Thoracic aorta (tissue), 2 donors: ENCODE measurements around the gene SYCE3. TPM values are rescaled to one million over a fixed set of nuclear protein-coding genes. Genes with fewer than 3 reads are reported as not detected.
A peak's percentile ranks its signal among the peaks of the same experiment; 100 is the strongest.

Experiments used
- ATAC-seq: fragments of 150-250 bp; one replicate; pipeline ENCODE4 v1.8.0; 2017; ENCODE audit warnings: low read depth; ENCODE audit not compliant: insufficient number of reproducible peaks, low FRiP score
- DNase-seq: peaks from one replicate; pipeline ENCODE4 v3.0.0-alpha.2; 2020; ENCODE audit warnings: low spot score
- H3K27ac ChIP-seq, 2 donors: fragments of 200-600 bp; sonication (generic); 1 replicate in 1 of 2; 2 replicates in 1 of 2; pipeline ENCODE4 v1.5.1; 2016; ENCODE audit warnings: mild to moderate bottlenecking in 2 of 2, moderate library complexity in 2 of 2
- H3K27me3 ChIP-seq: fragments of 200-600 bp; sonication (generic); replicated peaks from 2 replicates; pipeline ENCODE4 v1.6.0; 2016; ENCODE audit warnings: mild to moderate bottlenecking; ENCODE audit not compliant: insufficient read depth
- H3K36me3 ChIP-seq: fragments of 200-600 bp; sonication (generic); one replicate; pipeline ENCODE4 v1.5.1; 2016
- H3K4me1 ChIP-seq, 2 donors: fragments of 200-600 bp; sonication (generic); 1 replicate in 1 of 2; 2 replicates in 1 of 2; pipeline versions ENCODE4 v1.5.1 to v1.6.0; 2016; ENCODE audit warnings: low read depth in 2 of 2, mild to moderate bottlenecking in 1 of 2; ENCODE audit not compliant: control insufficient read depth in 1 of 2
- H3K4me3 ChIP-seq: fragments of 200-600 bp; sonication (generic); 2 replicates; pipeline ENCODE4 v1.5.1; 2016; ENCODE audit warnings: mild to moderate bottlenecking
- H3K9me3 ChIP-seq: fragments of 200-600 bp; sonication (generic); 2 replicates; pipeline ENCODE4 v1.5.1; 2016
- total RNA-seq, 2 donors: library from RNA; depleted of rRNA; stranded (reverse); fragments of >200 nt; gene quantifications; one replicate each; pipeline versions ENCODE4 v1.1.0 to v1.2.3, GENCODE V29; 2016
- TF ChIP-seq, protein P1 (sequence below): fragments of 200-600 bp; sonication (generic); IDR thresholded peaks from one replicate; pipeline ENCODE4 v1.5.1; 2019; ENCODE audit warnings: antibody characterized with exemption

The SYCE3 gene
- total RNA-seq, 2 donors from 2014 or later = not detected

DNA sequence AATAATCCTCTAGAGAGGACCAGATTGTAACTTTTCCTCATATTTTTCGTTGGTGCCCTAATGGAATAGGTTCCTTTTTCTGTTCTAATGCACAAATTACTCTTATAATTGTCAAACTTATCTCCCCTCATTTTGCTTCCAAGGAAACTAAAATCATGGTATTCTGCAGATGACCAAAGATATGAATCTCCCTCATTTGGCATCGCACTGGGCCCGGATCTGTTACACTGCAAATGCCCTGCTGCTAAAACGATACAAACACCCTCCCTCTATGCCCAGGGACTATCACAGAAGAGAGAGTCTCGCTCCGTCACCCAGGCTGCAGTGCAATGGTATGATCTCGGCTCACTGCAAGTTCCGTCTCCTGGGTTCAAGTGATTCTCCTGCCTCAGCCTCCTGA lies 9.4 kb downstream of the SYCE3 start:
- TF ChIP-seq, protein P1, sequence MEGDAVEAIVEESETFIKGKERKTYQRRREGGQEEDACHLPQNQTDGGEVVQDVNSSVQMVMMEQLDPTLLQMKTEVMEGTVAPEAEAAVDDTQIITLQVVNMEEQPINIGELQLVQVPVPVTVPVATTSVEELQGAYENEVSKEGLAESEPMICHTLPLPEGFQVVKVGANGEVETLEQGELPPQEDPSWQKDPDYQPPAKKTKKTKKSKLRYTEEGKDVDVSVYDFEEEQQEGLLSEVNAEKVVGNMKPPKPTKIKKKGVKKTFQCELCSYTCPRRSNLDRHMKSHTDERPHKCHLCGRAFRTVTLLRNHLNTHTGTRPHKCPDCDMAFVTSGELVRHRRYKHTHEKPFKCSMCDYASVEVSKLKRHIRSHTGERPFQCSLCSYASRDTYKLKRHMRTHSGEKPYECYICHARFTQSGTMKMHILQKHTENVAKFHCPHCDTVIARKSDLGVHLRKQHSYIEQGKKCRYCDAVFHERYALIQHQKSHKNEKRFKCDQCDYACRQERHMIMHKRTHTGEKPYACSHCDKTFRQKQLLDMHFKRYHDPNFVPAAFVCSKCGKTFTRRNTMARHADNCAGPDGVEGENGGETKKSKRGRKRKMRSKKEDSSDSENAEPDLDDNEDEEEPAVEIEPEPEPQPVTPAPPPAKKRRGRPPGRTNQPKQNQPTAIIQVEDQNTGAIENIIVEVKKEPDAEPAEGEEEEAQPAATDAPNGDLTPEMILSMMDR = no peak
- Histone ChIP-seq H3K4me1 (peaks cover 0 to 8% of the 10 kb centered on the region in 2 donors), H3K4me3 (no peak overlapping the region), H3K36me3 (no peaks in the 10 kb centered on the region), H3K27ac (no peak overlapping the region), H3K27me3 (no peaks in the 10 kb centered on the region), H3K9me3 (no peaks in the 10 kb centered on the region)
- no peak for ATAC-seq
- DNase-seq = no peak

DNA sequence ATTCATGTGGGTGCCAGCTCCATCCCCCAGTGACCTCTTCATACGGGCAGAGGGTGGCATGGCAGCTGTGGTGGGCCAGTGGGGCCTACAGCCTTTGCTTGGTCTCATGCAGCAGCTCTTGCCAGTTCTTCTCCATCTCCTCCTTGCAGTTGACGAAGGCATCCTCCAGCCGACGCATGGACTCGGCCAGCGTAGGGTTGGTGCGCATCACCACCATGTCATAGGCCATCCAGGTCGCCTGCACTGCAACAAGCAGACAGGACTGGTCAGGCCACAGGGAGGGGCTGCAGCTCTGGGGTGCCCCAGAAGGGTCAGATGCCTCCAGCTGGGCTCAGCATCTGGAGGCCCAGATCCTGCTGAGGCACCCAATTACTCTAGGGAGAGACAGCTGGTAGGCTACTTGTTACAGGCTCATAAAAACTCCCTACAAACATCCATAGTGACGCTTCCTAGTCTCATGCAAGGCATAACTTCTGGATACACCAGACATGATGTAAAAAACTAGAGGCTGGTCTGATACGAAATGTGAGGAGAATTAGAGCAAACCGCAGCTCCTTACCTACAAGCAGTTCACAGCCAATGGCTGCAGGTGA lies 11.5 kb downstream of the SYCE3 start:
- TF ChIP-seq, protein P1 = no peak
- H3K27ac ChIP-seq = no peak overlapping the region
- no peak overlapping the region for H3K4me3 ChIP-seq
- no peaks in the 10 kb centered on the region for H3K27me3 ChIP-seq
- ATAC-seq = no peak
- H3K36me3 ChIP-seq = no peaks in the 10 kb centered on the region
- no peaks in the 10 kb centered on the region for H3K9me3 ChIP-seq
- no peak for DNase-seq
- H3K4me1 ChIP-seq = peaks cover 0 to 11% of the 10 kb centered on the region in 2 donors

DNA sequence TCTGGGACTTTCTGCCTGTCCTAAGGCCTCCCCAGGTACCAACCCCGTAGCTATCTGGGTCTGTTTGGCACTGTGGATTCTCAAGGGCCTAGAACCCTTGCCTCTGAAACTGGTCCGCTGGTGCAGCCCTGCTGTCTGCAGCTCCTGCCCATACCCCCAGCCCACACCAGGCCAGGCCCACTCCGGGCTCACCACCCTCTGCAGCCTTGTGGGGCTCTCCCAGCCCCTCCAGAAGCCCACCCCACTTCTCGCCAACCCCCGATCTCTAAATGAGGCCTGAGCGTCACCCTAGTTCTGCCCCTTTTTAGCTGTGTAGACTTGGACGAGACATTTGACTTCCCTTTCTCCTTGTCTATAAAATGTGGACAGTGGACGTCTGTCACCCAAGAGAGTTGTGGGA lies 12.3 kb downstream of the SYCE3 start:
- H3K36me3 ChIP-seq = no peaks in the 10 kb centered on the region
- H3K27ac ChIP-seq = no peak overlapping the region
- ATAC-seq = no peak
- DNase-seq = no peak
- TF ChIP-seq, protein P1 = no peak
- H3K9me3 ChIP-seq = no peaks in the 10 kb centered on the region
- no peaks in the 10 kb centered on the region for H3K27me3 ChIP-seq
- no peak overlapping the region for H3K4me3 ChIP-seq
- peaks cover 0 to 11% of the 10 kb centered on the region in 2 donors for H3K4me1 ChIP-seq

DNA sequence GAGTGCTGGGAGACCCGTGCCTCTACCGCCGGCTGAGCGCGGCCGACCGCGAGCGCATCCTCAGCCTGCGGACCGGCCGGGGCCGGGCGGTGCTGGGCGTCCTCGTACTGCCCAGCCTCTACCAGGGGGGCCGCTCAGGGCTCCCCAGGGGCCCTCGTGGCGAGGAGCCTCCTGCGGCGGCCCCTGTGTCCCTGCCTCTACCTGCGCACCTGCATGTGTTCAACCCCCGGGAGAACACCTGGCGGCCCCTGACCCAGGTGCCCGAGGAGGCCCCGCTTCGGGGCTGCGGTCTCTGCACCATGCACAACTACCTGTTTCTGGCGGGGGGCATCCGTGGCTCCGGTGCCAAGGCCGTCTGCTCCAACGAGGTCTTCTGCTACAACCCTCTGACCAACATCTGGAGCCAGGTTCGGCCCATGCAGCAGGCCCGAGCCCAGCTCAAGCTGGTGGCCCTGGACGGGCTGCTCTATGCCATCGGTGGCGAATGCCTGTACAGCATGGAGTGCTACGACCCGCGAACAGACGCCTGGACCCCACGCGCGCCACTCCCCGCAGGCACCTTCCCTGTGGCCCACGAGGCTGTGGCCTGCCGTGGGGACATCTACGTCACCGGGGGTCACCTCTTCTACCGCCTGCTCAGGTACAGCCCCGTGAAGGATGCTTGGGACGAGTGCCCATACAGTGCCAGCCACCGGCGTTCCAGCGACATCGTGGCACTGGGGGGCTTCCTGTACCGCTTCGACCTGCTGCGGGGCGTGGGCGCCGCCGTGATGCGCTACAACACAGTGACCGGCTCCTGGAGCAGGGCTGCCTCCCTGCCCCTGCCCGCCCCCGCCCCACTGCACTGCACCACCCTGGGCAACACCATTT lies 13.6 kb downstream of the SYCE3 start:
- Histone ChIP-seq H3K27me3 (no peaks in the 10 kb centered on the region), H3K36me3 (no peaks in the 10 kb centered on the region), H3K4me3 (peak overlapping the region; percentile 49), H3K9me3 (no peaks in the 10 kb centered on the region), H3K27ac (no peak overlapping the region), H3K4me1 (peaks cover 5 to 19% of the 10 kb centered on the region in 2 donors)
- no peak for ATAC-seq
- TF ChIP-seq, protein P1 = no peak
- DNase-seq = no peak

DNA sequence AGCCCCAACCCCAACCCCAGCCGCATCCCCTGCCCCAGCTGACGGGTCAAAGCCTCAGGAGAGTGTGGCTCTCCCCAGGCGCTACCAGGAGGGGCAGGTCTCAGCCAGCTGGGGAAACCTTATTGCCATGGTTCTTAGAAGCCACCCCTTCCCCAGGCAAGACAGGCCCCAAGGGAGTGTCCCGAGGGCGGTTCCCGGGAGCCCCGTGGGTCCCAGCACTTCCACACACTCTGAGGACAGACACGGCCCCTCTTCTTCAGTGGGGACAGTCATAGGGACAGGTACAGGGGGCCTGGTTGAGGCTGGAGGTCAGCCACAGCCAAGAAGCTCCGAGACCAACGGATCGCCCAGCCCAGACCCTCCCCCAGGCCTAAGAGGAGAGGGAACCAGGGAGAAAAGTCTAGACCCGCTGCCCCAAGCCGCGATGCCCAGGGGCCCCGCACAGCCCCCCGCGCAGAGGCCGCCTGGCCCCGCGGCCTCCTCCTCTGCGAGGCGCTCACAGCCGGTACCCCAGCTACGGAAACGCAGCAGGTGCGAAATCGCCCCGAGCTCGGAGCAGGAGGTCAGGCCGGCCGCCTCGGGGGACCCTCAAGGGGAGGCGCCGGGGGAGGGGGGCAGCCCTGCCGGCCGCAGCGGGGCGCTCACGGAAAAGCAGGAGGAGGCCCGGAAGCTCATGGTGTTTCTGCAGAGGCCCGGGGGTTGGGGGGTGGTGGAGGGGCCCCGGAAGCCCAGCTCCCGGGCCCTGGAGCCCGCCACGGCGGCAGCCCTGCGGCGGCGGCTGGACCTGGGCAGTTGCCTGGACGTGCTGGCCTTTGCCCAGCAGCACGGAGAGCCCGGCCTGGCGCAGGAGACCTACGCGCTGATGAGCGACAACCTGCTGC lies 14.4 kb downstream of the SYCE3 start:
- Histone ChIP-seq H3K27ac (no peak overlapping the region), H3K36me3 (no peaks in the 10 kb centered on the region), H3K4me3 (peak overlapping the region; percentile 49), H3K9me3 (no peaks in the 10 kb centered on the region), H3K27me3 (no peaks in the 10 kb centered on the region), H3K4me1 (peaks cover 5 to 22% of the 10 kb centered on the region in 2 donors)
- ATAC-seq = no peak
- TF ChIP-seq, protein P1 = no peak
- DNase-seq = no peak
